ENCODE measurements around the gene PLRG1.

The PLRG1 gene

GRCh38 chr4:154491341-154492271, 58.6 kb downstream of the PLRG1 start, which contains the start of gene DCHS2:
TSS of gene DCHS2 (minus strand) at chr4:154491799. CDS start at chr4:154491355, 444 bp downstream.
- no peak for TF ChIP-seq CTCF (IDR thresholded peaks at IDR 0.05)

- TF ChIP-seq CTCF (IDR thresholded peaks at IDR 0.05) = no peak
Measured at GRCh38 chr4:154490583-154491340, 59.4 kb downstream of the PLRG1 start.

- no peak for TF ChIP-seq CTCF (IDR thresholded peaks at IDR 0.05)
Measured at GRCh38 chr4:154490234-154490582, 60.0 kb downstream of the PLRG1 start.

GRCh38 chr4:154489558-154490233, 60.5 kb downstream of the PLRG1 start:
- no peak for TF ChIP-seq CTCF (IDR thresholded peaks at IDR 0.05)

- TF ChIP-seq CTCF (IDR thresholded peaks at IDR 0.05) = no peak
Measured at GRCh38 chr4:154487145-154487544, 63.1 kb downstream of the PLRG1 start.

- no peak for TF ChIP-seq CTCF (IDR thresholded peaks at IDR 0.05)
Measured at GRCh38 chr4:154485127-154485773, 65.0 kb downstream of the PLRG1 start.

Measured in LNCAP (cell line).